ENCODE results near the gene AP1G1.
A peak's percentile ranks its signal among the peaks of the same experiment; 100 is the strongest.
"Not testable (repeated sequence)": the region's sequence is repeated elsewhere in the genome, so short reads cannot be mapped to it uniquely, and the experiment has no call there.

AP1G1 gene

DNA sequence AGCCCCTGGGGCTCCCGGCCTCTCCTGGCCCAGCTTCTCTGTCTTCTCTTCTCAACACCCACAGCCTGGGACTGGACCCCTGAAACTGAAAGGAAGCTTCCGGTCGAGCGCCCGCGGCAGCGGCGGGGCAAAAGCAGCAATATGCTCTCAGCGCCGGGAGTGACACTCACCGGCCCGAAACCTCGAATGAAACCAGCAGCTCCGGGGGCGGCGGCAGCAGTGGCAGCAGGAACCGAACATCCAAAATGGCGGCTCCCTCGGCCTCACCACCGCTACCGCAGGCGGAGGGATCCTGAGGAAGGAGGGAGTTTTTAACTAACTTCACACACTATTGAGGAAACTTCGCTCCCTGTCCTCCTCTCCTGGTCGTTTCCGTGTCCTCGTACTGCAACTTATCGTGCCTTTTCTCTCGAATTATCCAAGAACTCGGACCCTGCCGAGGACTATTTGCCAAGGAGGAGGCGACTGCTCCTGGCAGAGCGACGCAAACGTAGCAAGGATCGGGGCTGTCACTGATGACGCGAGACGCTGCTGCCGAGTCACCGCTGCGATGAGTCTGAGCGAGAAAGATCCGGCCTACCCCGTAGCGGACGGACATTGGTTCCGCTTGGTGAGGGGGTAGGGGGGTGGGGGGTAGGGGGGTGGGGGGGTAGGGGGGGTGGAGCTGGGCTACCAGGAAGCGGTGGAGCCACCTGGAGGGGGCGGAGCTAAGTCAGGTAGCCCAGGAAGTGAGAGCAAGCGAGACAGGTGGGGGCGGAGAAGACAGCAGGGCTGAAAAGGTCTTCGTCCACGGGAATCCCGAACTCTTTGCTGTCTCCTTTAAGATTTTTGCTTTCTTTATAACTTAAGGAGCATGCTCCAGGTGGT, at the start of gene AP1G1:
TSS of gene AP1G1 (minus strand) at position 242 of the 867 bp plus-strand sequence. CDS start 19,355 bp downstream, outside the sequence.
- DNase-seq, result peak; percentile 98

DNA sequence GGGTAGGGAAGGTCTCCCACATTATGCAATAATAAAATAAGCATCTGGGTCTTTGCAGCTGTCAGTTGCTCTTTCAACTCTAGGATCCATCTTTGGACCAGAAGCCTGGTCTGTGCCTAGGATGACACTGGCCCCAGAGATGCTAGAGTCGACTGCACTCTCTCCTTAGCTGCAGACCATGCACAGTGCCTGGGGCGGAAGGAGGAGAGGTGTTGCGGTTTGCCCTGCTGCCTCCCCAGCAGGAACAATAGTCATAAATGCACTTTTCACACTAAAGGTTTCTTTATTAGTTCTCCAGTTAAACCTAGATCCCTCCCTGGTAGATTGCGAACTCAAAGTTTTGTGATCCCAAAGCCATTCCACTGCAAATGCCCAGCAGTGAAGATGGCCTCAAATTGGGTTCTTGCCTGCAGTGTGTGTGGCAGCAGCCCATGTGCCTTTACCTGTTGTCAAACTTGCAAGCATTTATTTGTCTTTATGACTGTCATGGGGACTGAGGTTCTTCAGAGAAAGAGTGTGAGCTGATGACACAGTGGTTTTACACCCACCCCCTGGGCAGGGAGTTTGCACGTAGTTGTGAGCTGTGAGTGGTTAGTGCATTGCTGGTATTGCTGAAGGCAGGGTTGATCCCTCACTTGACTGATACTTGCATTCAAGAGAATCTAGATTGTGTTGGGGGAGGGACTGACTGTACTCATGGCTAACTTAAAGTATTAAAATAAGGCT, 47.5 kb upstream of the AP1G1 start:
- no peak for DNase-seq

GRCh38 chr16:71854369-71854948, 45.8 kb upstream of the AP1G1 start:
- no peak for DNase-seq

- DNase-seq, result no peak
Measured at GRCh38 chr16:71853413-71853812, 44.8 kb upstream of the AP1G1 start.

DNA sequence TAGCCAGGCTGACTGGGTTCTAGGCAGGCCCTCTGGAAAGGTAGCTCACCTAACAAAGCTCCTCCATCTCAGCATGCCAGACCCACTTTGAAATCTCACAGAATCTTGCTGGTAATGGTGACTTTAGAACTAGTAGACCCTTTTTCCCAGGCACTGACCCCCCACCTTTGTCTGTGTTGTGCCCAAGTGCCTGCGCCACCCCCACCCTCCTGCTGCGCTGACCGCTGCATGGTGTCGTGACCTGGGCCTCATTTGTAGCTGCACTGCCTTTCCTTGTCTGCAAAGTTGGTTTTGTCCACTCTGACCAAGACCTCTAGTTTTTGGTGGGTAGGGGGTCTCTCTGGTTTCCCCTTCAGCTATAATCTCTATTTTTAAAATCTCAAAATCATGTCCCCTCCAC, 43.9 kb upstream of the AP1G1 start:
- DNase-seq, result no peak

DNA sequence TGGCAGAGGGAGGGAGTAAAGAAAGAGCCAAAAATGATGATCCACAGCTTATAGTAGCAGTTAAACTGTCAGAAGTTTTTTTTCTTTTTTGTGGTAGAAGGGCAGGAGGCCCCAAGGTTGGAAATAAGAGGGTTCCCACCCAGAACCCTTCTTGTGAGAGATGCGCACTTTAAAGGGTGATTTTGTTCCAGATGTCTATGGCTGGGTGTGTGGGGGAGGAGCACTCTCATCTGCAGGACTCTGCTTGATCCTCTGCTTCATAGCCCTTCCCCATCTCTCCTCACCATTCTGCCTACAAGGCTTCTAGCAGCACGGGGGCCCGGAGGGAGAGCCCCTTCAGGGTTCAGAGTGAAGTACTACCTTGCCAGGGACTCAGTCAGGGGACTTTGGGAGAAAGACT, 43.5 kb upstream of the AP1G1 start:
- no peak for DNase-seq

DNA sequence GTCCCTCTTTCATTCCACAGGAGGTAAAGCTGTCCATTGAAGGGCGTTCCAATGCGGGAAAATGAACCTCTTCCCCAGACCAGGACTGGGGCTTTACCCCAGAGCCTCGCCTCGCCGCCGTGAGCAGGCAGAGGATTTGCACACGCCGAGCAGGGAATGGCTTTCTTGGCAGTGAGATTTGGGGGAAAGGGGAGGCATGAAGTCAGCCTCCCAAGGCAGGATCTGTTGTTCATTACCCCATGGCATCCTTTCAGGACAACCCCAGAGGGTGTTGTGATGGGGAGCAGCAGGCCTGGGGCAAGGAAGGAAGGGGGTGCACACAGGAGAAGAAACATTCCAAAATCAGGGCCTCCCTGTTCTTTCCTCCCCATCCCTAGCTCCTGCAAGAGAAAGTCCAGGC, 43.1 kb upstream of the AP1G1 start:
- no peak for DNase-seq

- DNase-seq, result no peak
Measured at GRCh38 chr16:71848622-71849021, 40.0 kb upstream of the AP1G1 start.

DNA sequence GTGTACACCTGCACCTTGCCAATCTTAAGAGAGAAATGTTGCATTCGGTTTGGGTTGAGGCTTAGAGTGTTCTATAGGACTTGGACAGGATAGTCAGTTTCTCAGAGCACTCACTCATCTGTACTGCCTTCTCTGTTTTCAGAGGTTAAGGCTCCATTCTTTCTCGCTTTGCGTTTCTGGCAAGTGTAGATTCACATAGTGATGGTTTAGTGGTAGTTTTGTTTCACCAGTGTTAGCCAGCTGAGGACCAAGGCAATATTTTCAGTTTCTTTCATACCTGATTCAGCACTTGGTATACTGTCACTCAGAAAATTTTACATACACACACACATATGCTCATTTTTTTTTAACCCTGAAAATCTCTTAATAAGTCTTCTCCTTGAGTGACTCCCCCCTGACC, 38.5 kb upstream of the AP1G1 start:
- DNase-seq, result no peak

DNA sequence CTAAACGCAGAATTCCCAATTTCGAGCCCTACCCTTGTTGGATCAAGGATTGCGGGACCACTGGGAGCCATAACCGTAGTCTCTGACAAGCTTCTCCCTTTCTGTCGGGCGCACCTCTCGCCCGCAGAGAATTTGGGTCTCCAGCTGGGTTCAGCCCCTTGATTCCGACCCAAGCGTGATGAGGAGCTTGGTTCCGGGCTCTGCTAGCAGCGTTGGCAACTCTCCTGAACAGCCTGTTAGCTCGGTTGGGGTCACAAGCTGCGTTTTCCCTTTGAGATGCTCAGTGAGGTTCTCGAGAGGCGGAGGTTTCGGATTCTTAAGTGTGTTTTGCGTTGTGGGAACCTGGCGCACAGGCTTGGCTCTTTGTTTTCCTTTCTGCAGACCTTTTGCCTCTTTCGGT, 37.8 kb upstream of the AP1G1 start:
- no peak for DNase-seq

GRCh38 chr16:71845639-71846430, 37.2 kb upstream of the AP1G1 start, which contains the start of gene ATXN1L:
ATXN1L (plus strand) TSS chr16:71845976; CDS start chr16:71849741, 3,765 bp downstream.
- peak; percentile 91 for DNase-seq

DNA sequence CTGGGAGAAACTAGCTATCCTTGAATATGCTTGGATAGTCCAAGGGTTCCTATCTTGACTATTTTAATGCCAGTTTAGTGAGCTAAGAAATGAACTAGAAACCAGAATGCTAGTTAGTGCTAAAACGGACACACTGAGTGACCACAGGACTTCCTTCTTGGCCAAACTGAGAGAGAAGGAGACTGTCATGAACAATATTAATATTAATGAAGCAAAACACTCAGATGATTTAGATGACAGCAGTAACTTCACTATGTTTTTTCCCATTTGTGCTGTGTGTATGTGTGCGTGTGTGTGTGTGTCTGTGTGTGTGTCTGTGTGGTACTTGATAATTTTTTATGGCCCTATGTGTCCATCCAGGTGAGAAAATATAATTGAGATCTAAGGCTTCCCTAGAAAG, 34.9 kb upstream of the AP1G1 start:
- no peak for DNase-seq

- no peak for DNase-seq
Measured at GRCh38 chr16:71840052-71840451, 31.4 kb upstream of the AP1G1 start.

DNA sequence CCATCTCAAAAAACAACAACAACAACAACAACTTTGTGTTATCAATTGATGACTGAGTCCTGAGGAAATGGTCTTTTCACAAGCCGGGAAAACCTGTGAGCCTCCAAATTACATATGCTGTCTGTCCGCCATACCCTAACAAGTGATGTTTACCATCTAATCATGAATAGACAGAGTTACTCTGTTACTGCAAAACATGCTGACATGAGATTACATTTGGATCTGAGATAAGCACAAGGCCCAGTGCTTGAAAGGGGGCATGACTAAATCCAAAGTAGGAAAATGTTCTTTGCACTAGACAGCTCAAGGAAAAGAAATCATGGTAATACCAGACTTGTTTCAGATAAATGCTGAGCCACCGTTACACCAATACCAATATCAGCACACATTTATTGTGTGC, 28.5 kb upstream of the AP1G1 start:
- no peak for DNase-seq

- DNase-seq, result no peak
Measured at GRCh38 chr16:71834291-71834690, 25.7 kb upstream of the AP1G1 start.

DNA sequence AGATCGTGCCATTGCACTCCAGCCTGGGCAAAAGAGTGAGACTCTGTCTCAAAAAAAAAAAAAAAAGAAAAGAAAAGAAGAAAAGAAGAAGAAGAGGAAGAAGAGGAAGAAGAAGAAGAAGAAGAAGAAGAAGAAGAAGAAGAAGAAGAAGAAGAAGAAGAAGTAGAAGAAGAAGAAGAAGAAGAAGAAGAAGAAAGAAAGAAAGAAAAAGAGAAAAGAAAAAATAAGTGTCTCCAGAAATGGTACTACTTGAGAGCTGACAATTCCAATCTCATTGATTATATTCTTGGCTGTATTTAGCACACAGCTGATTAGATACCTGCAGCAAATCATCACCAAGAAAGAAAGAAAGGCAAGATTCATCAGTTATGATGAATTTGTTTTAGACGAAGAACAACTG, 23.5 kb upstream of the AP1G1 start:
- DNase-seq, result not testable (repeated sequence)

DNA sequence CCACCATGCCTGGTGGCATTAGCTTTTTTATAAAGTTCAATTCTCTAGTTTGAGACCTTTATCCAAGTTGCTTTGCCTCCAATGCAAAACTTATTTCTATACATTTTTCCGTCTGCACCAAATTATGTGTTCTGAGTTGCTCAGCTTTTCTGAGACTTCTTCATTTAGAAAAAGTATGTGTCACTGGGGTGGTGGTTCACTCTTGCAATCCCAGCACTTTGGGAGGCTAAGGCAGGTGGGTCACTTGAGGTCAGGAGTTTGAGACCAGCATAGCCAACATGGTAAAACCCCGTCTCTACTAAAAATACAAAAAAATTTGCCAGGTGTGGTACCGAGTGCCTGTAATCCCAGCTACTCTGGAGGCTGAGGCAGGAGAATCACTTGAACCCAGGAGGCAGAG, 23.1 kb upstream of the AP1G1 start:
- not testable (repeated sequence) for DNase-seq

DNA sequence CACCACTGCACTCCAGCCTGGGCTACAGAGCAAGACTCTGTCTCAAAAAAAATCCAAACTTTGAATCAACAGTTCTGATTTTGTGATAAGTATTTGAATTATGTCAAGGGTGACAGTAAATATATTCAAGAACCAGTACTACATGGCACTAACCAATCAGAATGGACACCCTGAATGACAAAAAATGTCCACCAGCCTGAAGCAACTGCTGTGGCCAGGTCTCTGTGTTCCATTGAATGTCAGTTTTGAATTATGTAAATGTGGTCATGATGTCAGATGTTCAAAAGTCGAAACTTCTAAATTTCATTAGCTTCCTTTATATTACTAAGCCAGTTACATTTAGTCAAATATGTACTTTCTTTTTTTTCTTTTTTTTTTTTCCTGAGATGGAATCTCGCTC, 21.7 kb upstream of the AP1G1 start:
- DNase-seq, result no peak

DNA sequence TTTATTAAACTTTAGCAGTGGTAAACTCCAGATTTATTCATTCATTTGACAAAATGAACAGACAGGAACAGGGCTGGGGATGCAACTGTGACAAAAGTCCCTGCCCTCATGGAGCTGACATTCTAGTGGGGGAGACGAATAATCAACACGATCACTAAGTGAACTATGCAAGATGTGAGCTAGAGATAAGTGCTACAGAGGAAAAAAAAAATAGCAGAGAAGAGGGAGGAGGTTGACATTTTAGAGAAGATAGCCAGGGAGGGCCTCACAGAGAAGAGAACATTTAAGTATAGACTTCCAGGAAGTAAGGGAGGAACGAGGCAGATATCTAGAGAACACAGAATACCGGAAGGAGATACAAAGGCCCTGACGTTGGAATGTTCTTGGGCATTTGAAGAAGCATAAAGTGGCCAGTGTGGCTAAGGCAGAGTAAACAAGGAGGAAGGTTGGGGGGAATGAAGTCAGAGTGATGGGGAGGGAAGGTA, 17.9 kb upstream of the AP1G1 start:
- no peak for DNase-seq

DNA sequence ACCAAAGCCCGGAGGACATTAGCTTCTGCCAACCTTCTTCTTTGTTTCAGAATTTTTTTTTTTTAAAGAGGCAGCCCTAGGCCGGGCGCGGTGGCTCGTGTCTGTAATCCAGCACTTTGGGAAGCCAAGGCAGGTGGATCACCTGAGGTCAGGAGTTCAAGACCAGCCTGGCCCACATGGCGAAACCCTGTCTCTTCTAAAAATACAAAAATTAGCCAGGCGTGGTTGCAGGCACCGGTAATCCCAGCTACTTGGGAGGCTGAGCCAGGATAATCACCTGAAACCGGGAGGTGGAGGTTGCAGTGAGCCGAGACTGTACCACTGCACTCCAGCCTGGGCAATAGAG, 8.5 kb upstream of the AP1G1 start:
- not testable (repeated sequence) for DNase-seq

DNA sequence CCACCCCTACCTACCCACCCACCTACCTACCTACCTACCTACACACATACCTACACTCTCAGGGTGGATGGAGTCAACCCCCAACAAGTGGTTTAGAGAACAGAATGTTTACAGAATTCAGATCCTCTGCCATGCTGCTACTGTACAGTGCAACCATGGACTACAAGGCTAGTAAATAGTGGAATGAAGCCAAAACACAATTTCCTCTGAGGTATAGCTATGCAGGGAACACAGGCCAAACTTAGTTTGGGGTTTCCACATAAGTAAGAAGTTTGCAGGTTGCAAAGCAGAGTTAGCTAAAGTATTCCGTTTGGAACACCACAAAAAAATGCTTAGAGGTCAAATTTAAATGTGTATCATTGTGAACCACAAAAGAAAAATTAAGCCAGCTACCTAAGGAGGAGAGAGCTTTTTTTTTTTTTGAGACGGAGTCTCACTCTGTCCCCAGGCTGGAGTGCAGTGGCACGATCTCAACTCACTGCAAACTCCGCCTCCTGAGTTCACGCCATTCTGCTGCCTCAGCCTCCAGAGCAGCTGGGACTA, 2.7 kb upstream of the AP1G1 start:
- peak; percentile 30 for DNase-seq

DNA sequence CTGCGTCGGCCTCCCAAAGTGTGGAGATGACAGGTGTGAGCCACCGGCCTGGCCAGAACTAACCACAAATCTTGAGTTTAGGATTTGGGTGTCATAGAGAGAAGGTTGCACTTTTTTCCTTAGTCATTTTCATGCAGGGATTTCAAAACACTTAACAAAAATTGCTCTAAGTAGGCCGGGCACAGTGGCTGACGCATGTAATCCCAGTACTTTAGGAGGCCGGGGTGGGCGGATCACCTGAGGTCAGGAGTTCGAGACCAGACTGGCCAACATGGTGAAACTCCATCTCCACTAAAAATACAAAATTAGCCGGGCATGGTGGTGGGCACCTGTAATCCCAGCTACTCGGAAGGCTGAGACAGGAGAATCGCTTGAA, 1.5 kb upstream of the AP1G1 start:
- DNase-seq, result not testable (repeated sequence)
